ENCODE data around the gene MFSD2A.
"Not testable (repeated sequence)": the region's sequence is repeated elsewhere in the genome, so short reads cannot be mapped to it uniquely, and the experiment has no call there.

MFSD2A gene

DNA sequence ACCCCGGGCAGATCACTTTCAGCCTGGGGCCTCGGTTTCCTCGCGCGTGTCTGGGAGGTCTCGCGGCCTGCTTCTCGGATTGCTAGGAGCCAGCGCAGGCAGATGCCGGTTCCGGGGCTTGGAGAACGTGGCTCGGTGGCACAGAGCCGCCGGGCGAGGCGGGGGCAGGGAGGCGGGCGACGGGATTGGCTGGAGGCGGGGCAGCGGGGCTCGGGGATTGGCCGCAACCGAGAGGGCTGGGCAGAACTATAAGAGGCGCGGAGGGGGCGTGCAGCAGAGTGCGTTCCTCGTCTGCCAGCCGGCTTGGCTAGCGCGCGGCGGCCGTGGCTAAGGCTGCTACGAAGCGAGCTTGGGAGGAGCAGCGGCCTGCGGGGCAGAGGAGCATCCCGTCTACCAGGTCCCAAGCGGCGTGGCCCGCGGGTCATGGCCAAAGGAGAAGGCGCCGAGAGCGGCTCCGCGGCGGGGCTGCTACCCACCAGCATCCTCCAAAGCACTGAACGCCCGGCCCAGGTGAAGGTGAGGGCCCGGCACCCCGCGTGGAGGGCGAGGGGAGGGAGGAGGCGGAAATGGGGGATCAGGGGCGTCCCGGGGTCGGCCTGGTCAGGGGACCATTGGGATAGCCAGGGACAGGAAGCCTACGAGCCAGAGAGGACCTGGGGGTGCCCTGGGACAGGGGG, at the start of gene MFSD2A:
TSS of gene MFSD2A (plus strand) at position 276 of the 677 bp plus-strand sequence. CDS start at position 424, 148 bp downstream.
- DNase-seq: peak; percentile 73 to 89

DNA sequence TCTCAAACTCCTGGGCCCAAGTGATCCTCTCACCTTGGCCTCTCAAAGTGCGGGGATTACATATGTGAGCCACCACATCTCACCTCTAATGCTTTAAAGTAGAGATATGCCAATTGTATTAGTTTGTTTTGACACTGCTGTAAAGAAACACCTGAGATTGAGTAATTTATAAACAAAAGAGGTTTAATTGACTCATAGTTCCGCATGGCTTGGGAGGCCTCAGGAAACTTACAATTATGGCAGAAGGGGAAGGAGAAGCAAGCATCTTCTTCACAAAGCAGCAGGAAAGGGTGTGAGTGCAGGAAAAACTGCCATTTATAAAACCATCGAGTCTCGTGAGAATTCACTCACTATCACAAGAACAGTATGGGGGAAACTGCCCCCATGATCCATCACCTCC, 49.8 kb upstream of the MFSD2A start:
- no peak for DNase-seq

DNA sequence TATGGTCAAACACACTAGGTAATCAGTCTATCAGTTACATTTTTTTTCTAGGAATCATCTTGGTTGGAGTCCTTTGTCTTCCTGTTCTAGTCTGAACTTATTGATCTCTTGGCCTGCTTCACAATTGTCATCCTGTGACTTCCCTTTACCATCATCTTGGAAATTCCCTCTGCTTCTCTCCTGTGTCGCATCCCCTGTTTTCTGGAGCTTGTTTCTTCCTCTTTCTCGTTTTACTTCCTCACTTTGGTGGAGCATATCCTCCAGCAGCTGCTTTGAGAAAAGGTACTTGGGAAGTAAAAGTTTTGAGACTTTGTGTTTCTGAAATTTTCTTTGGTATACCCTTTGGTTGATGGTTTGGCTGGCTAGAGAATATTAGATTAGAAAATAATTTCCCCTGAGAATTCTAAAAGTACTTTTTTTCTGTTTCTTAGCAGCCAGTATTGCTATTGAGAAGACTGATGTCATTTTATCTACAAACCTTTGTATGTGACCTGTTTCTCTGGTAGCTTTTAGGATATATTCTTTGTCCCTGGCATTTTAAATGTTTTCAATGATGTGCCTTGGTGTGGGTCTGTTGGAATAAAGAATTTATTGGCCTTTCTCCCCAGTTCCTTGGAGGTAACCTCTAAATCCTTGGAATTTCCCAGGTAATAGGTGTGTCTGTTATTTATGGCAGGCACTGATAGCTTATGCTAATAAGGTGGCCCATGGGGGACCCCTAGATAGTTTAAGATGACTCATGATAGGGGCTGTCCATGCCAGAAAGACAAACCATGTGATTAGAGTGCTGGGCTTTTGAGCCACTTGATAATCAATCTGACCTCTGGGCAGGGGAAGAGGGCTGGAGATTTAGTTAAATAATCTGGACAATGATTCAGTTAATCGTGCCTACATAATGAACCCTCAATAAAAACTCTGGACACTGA, 47.2 kb upstream of the MFSD2A start:
- DNase-seq: no peak

DNA sequence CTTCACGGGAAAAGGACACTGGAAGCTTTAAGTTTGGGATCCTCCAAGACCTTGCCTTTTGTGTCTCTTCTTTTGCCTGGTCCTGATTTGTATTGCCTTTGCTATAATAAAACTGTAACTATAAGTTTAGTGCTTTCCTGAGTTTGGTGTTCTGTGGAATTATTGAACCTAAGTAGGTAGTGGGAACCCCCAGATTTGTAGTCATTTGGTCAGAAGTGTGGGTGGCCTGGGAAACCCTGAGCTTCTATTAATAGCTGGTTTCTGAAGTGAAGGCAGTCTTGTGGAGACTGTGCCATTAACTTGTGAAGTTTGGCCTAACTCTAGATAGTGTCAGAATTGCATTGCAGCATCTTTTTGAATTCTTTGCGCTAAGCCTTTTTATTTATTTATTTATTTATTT, 46.4 kb upstream of the MFSD2A start:
- DNase-seq: no peak

DNA sequence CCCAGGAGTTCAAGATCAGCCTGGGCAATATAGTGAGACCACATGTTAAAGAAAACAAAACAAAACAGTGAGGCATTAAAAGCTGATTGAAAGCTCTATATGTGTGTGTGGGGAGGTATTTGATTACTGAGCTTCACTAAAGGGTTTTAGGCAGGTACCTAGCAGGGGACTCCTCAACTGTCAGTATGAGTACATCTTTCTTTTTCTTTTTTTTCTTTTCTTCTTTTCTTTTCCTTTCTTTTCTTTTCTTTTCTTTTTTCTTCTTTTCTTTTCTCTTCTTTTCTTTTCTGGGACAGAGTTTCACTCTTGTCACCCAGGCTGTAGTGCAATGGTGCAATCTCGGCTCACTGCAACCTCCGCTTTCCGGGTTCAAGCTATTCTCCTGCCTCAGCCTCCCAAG, 44.7 kb upstream of the MFSD2A start:
- DNase-seq: no peak

DNA sequence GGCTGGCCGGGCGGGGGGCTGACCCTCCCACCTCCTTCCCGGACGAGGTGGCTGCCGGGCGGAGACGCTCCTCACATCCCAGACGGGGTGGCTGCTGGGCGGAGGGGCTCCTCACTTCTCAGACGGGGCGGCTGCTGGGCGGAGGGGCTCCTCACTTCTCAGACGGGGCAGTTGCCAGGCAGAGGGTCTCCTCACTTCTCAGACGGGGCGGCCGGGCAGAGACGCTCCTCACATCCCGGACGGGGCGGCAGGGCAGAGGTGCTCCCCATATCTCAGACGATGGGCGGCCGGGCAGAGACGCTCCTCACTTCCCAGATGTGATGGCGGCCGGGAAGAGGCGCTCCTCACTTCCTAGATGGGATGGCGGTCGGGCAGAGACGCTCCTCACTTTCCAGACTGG, 41.8 kb upstream of the MFSD2A start:
- DNase-seq: not testable (repeated sequence)

DNA sequence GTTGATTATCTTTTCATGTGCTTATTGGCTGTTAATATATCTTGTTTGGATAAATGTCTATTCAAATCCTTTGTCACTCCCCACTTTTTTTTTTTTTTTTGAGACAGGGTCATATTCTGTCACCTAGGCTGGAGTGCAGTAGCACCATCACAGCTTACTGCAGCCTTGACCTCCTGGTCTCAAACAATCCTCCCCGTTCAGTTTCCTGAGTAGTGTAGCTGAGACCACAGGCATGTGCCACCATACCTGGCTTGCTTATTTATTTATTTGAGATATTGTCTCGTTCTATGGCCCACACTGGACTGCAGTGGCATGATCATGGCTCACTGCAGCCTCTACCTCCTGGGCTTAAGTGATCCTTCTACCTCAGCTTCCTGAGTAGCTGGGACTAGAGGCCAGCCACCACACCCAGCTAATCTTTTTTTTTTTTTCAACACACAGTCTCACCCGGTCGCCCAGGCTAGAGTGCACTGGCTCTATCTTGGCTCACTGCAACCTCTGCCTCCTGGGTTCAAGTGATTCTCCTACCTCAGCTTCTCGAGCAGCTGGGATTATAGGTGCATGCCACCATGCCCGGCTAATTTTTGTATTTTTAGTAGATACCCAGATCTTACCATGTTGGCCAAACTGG, 39.3 kb upstream of the MFSD2A start:
- no peak for DNase-seq

DNA sequence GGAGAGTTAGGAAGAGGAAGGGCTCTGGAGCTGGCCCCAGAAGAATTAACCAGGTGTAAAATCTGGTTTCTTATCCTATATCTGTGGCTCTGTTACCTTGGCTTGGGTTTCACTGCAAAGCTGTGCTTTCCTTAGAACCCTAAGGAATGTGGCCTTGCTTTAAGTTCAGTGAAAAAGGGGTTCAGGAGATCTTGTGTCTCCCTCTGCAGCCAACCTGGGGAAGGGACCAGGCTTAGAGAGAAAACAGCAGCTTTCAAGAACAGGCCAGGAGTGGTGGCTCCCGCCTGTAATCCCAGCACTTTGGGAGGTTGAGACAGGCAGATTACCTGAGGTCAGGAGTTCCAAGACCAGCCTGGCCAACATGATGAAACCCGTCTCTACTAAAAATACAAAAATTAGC, 37.1 kb upstream of the MFSD2A start:
- DNase-seq: peak in 1 of 2 experiments; percentile 47

DNA sequence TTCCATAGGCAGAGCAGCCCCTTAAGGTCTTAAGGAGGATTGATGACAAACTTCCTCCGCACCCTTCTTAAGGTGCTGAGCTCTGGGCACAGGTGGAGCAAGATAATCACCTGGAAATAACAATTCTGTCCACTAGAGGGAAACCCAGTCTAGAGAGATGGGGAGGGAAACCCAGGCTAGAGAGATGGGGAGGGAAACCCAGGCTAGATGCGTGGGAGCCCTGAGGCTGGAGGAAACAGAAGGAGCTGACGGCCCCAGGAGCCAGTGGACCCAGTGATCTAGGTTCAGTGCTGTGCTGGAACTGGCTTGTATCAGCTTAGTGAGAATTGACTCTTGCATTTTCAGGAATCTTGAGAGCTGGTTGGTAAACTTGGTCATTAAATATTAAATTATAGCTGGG, 35.4 kb upstream of the MFSD2A start:
- peak; percentile 51 to 72 for DNase-seq

DNA sequence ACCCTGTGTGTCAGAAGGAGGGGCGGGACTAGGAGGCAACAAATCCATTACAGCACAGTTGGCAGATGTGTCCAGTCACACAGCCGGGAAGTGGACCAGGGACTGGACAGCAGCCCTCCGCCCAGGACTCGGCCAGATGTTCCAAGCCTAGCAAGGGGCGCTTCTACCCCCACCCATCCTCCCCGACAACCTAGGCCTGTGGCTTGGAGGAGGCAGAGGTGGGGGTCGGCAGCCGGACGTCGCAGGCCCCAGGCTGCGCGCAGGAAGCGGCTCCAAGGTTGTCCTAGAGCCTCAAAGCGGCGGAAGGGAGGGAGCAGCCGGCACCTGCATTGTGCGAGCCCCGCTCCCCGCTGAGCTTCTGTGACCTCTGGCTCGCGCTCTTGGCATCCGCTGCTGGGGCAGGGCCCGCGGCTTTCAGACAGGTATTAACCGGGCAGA, 32.7 kb upstream of the MFSD2A start:
- no peak for DNase-seq

DNA sequence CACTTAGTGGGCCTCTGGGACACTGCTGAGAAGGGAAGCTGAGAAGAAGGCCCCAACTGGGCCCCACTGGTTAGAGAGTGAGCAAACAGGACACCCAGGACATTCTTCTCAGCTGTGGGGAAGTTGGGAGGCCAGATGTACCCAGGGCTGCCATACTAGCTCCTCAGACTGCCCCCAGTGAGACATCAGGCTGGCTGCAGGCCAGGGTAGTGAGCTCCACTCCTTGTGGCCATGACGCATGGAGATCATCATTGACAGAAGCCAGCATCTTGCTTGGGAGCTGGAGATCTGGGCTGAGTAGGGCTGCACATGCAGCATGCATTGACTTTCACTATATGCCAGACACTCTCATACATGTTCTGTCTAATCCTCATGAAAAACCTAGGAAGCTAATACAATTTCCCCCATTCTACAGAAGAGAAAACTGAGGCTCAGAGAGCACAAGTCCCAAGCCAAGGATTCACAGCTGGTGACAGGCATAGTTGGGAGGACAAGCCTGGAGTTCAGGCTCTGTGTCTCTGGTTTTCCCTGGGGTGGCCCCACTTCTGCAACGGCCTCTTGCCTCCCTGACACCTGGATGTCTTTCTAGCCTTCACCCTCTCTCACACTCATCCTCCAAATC, 29.1 kb upstream of the MFSD2A start:
- DNase-seq: no peak

DNA sequence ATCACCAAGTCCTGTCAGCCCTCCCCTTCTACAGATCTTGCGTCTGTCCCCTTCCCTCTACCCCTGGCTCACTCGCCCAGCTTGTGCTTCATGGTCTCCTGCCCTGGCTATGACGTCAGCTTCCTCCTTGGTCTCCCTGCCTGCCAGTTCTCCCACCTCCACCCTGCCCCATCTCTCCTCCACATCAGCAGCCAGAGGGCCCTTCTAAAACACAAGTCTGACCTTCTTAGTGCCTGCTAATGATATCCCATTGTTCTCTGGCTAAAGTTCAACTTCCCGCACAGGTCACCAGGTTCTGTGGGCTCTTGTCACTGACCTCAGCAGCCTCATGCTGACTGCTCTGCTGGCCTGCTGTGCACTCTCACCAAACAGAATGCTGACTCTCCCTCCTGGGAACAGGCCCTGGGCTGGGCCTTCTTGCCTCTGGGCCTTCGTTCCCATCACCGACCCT, 28.6 kb upstream of the MFSD2A start:
- DNase-seq: no peak

DNA sequence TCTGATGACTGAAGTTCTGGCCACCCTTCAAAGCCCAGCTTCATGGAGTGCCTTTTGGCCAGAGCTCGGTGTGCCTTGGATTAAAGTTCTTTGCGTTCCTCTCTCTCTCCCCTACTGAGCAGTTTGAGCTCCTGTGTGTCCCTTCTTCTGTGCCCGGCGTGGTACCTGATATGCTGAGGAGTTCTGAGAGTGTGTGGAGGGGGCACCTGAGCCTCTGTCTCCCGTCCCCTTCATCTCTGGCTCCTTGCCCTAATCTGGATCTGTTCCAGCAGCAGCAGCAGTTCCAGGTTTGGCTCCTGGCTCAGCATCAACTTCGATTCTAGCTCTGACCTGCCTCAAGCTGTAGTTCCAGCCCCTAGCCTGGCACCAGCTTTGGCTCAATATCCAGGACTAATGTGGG, 28.1 kb upstream of the MFSD2A start:
- DNase-seq: no peak

DNA sequence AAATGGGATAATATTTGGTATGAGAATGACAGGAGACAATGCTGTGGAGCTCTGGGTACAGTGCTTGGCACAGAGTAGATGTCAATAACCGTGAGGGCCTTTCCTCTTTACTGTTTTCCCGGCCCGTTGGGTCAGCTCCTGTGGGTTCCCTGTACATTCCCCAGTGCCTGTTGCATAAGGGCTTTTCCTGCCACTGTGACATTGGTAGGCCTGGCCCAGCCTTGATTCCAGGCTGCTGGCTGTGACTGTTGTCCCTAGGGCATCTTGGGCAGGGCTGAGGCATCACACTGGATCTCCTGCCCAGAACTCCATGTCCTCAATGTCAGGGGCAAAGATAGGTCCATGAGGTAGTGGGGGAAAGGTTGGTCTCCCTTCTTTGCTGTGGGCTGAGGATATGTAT, 27.4 kb upstream of the MFSD2A start:
- DNase-seq: no peak

DNA sequence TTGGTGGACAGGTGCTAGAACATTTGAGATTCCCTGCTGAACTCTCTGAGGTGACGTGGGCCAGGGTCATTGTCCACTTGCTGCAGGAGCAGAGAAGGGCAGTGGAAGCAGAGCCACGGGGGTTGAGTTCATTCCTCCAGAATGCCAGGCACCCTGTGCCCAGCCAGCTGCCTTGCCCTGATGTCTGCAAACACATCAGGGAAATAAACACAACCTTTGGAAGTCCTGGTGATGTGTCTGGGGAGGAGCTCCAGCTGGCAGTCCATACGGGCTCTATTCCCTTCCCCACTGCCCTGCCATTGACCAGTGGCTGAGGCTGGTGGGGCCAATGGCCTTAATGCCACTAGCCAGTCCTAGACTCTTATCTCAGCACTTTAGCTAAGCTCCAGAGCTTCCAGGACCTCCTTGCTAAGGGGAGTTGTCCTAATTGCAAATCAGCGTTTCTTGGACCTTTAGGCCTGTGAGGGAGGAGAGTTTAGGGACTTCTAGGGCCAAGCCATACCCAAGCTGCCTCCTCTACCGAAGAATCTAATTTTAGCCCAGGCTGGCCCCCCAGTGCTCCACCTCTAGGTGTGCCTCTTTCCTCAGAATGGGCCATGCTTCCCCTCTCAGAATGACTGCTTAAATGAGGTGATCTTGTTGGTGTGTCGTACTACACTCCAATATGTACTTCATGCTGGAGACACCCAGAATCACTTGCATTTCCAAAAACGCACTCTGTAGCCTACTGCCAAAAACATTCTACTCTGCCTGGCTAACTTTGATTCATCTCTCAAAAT, 25.9 kb upstream of the MFSD2A start:
- DNase-seq: no peak

DNA sequence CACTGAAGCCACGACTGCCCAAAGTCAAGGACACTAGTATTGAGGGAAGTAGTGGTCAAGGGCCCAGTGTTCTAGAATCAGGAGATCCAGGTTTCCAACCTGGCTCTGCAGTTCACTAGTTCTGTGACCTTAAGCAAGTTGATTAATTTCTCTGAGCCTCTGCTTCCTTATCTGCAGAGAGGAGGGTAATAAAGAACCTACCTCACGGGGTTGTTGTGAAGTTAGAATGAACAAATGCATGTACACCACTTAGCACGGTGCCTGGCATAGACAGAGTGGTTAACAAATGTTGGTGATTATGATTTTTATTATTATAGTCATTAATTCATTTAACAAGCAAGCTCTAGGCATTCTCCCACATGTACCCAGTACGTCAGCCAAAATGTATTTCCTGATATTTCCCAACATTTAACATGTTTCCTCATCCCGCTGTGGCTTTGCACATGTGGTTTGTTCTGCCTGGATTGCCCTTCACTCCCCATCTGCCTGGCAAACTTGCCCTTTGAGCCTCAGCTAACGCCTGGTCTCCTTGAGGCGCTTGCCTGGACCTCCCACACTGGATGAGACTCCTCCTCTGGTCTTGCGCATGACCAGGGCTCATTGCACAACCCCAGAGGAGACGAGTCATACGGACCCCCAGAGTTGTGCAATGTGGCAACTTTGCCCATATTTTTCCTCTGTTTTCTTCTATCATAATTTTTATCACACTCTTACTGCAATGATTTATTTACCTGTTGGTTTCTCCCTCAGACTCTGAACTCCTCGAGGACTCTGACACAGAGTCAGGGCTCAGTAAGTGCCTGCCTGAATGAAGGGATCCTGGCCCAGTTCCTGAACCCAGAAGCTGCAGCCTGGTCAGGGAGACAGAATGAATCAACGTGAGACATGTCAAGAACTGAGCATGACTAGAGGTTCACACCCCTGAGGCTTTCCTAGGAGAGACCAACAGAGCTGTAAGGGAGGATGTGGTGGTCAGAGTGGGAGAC, 20.7 kb upstream of the MFSD2A start:
- no peak for DNase-seq

DNA sequence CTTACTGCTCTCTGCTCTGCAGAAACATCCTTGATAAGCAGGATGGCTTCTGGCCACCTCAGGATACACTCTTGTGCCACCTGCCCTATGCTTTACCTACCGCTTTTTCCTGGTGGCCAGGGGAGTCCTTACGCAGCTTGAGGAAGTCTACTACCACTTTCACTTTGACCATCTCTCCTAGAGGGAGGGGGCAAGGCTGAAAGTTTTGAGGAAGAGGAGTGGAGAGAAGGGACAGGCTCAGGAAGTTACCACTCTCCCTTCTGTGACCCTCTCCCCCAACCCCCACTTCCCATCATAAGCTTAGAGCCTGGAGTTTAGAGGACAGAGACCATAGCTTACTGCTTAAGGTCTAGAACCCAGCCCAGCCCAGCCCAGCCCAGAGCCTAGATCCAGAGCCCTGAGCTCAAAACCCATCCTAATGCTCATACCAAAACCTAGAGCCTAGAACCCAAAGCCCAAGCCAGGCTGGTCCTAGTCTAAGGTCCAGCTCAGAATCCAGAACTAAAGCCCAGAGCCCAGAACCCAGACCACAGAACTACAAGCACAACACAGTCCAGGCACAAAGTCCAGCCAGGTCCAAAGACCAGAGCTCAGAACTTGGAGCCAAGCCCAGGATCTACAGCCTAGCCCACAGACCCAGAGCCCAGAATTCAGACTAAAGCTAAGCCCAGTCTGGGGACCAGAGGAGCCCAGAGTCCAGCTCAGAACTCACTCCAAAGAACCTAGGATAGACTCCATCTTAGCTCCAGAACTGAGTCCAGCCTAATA, 18.0 kb upstream of the MFSD2A start:
- DNase-seq: no peak

DNA sequence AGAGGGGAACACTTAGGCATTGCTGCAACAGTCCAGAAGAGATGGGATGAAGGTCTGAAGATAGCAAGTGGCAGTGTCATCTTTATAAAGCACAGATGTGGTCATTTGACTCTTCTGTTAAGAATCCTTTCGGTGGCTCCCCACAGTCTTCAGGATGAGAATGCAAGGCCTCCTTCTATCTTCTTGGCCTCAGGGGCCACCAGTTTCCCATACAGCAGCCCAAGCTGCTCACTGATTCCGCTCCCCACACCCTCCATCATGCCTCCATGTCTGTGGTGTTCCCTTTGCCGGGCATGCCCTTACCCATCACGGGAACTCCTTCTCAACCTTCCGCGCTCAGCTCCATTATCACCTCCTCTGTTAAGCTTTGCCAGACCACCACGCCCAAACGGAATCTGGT, 16.1 kb upstream of the MFSD2A start:
- DNase-seq: no peak

DNA sequence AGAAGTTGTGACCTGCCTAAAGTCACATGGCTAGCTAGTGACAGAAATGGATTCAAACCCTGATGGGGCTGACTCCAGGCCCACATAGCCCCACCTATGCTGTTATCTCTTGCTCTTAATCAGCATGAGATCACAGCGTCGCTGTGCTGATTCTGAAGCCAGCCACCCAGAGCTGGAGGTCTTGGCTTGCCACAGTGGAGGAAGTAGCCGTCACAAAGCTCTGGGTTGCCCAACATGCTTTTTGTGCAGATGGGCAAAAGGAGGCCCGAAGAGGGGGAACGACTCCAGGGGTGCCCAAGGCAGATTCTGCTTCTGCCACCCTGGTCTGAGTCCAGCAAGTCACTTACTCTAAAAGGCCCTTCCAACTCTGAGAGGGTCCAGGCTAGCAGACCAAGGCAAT, 14.7 kb upstream of the MFSD2A start:
- DNase-seq: no peak
